ENCODE data around the gene ROBO1. TPM values are rescaled to one million over a fixed set of nuclear protein-coding genes. Genes with fewer than 3 reads are reported as not detected.
A peak's percentile ranks its signal among the peaks of the same experiment; 100 is the strongest.

The ROBO1 gene
- total and polyA plus RNA-seq, 2 experiments from 2014 or later = 29.3 to 171 TPM

GRCh38 chr3:78937475-78937874 is 830.3 kb downstream of the ROBO1 start:
- Histone ChIP-seq H3K4me1 (ENCODE audit: low read depth) (no peaks in the 10 kb centered on the region), H3K4me3 (no peak overlapping the region), H3K27ac (no peak overlapping the region), H3K36me3 (no peaks in the 10 kb centered on the region), H3K9me3 (ENCODE audit: low read depth) (no peaks in the 10 kb centered on the region), H3K27me3 (no peaks in the 10 kb centered on the region)
- DNase-seq (ENCODE audit: low read depth in 1 of 2, low spot score in 1 of 2) = no peak
- TF ChIP-seq CTCF (IDR thresholded peaks at IDR 0.05; ENCODE audit: low read depth, low read length) = no peak

- Histone ChIP-seq H3K27ac (no peak overlapping the region), H3K4me3 (no peak overlapping the region), H3K4me1 (ENCODE audit: low read depth) (no peaks in the 10 kb centered on the region), H3K36me3 (no peaks in the 10 kb centered on the region), H3K27me3 (no peaks in the 10 kb centered on the region), H3K9me3 (ENCODE audit: low read depth) (no peaks in the 10 kb centered on the region)
- TF ChIP-seq CTCF (IDR thresholded peaks at IDR 0.05; ENCODE audit: low read depth, low read length) = no peak
- no peak for DNase-seq (ENCODE audit: low read depth in 1 of 2, low spot score in 1 of 2)
Observed at GRCh38 chr3:78927759-78928158, 840.0 kb downstream of the ROBO1 start.

GRCh38 chr3:78926523-78926922 is 841.3 kb downstream of the ROBO1 start:
- H3K27ac ChIP-seq = no peak overlapping the region
- no peak for TF ChIP-seq CTCF (IDR thresholded peaks at IDR 0.05; ENCODE audit: low read depth, low read length)
- H3K9me3 ChIP-seq (ENCODE audit: low read depth) = no peaks in the 10 kb centered on the region
- no peak overlapping the region for H3K4me3 ChIP-seq
- no peaks in the 10 kb centered on the region for H3K27me3 ChIP-seq
- H3K4me1 ChIP-seq (ENCODE audit: low read depth) = no peaks in the 10 kb centered on the region
- no peaks in the 10 kb centered on the region for H3K36me3 ChIP-seq
- no peak for DNase-seq (ENCODE audit: low read depth in 1 of 2, low spot score in 1 of 2)

GRCh38 chr3:78924711-78925110 is 843.1 kb downstream of the ROBO1 start:
- no peak for DNase-seq (ENCODE audit: low read depth in 1 of 2, low spot score in 1 of 2)
- Histone ChIP-seq H3K9me3 (ENCODE audit: low read depth) (no peaks in the 10 kb centered on the region), H3K4me1 (ENCODE audit: low read depth) (no peaks in the 10 kb centered on the region), H3K4me3 (no peak overlapping the region), H3K36me3 (no peaks in the 10 kb centered on the region), H3K27me3 (no peaks in the 10 kb centered on the region), H3K27ac (no peak overlapping the region)
- TF ChIP-seq CTCF (IDR thresholded peaks at IDR 0.05; ENCODE audit: low read depth, low read length) = no peak

GRCh38 chr3:78919021-78919755 is 848.6 kb downstream of the ROBO1 start:
- Histone ChIP-seq H3K4me1 (ENCODE audit: low read depth) (no peaks in the 10 kb centered on the region), H3K4me3 (no peak overlapping the region), H3K36me3 (no peaks in the 10 kb centered on the region), H3K27ac (no peak overlapping the region), H3K27me3 (no peaks in the 10 kb centered on the region), H3K9me3 (ENCODE audit: low read depth) (no peaks in the 10 kb centered on the region)
- peak in 1 of 2 donors; percentile 82 for DNase-seq (ENCODE audit: low read depth in 1 of 2, low spot score in 1 of 2)
- no peak for TF ChIP-seq CTCF (IDR thresholded peaks at IDR 0.05; ENCODE audit: low read depth, low read length)

Measured in cardiac muscle cell (in vitro differentiated cells and primary cell).